Measurements from ENCODE around the gene ELL.

GRCh38 chr19:18477974-18478373 is 43.9 kb downstream of the ELL start:
- TF ChIP-seq CTCF (IDR thresholded peaks at IDR 0.05 in 4 of 5, conservative IDR thresholded peaks at IDR 0.05 in 1 of 5) = no peak
- TF ChIP-seq POLR2A (IDR thresholded peaks at IDR 0.05) = no peak
